Neuronal stem cell (in vitro differentiated cells): ENCODE measurements around the gene ZNF750.

ENCODE experiments used
- DNase-seq: peaks from one replicate; pipeline ENCODE4 v3.0.0-alpha.2; 2013; ENCODE audit warnings: low spot score
- H2AFZ ChIP-seq: one replicate; pipeline ENCODE4 v1.6.1; 2013; ENCODE audit warnings: mild to moderate bottlenecking, low read length, inconsistent platforms
- H2AK5ac ChIP-seq: 2 replicates; pipeline ENCODE4 v1.6.1; 2013; ENCODE audit warnings: low read depth, mild to moderate bottlenecking, inconsistent platforms, low read length, moderate library complexity, mixed read lengths
- H2BK120ac ChIP-seq: 2 replicates; pipeline ENCODE4 v1.6.1; 2013; ENCODE audit warnings: low read depth, mild to moderate bottlenecking, inconsistent platforms, low read length, moderate library complexity, mixed read lengths
- H2BK12ac ChIP-seq: one replicate; pipeline ENCODE4 v1.6.1; 2013; ENCODE audit warnings: low read length, inconsistent platforms
- H2BK15ac ChIP-seq: 2 replicates; pipeline ENCODE4 v1.6.1; 2013; ENCODE audit warnings: mild to moderate bottlenecking, low read length, inconsistent platforms, mixed read lengths
- H2BK5ac ChIP-seq: one replicate; pipeline ENCODE4 v1.6.1; 2013; ENCODE audit warnings: inconsistent platforms, mild to moderate bottlenecking, low read length, moderate library complexity
- H3K14ac ChIP-seq: one replicate; pipeline ENCODE4 v1.6.1; 2013; ENCODE audit warnings: low read length, inconsistent platforms
- H3K18ac ChIP-seq: 2 replicates; pipeline ENCODE4 v1.6.1; 2013; ENCODE audit warnings: low read length, inconsistent platforms
- H3K23ac ChIP-seq: 2 replicates; pipeline ENCODE4 v1.6.1; 2013; ENCODE audit warnings: low read depth, mild to moderate bottlenecking, mixed read lengths, low read length, inconsistent platforms; ENCODE audit not compliant: poor library complexity
- H3K27ac ChIP-seq: replicated peaks from 3 replicates; pipeline ENCODE4 v1.5.1; 2013; ENCODE audit warnings: low read length, inconsistent platforms
- H3K27me3 ChIP-seq, 3 experiments: 2 replicates each; pipeline ENCODE4 v1.6.1; 2013; ENCODE audit warnings: low read length in 3 of 3, mild to moderate bottlenecking in 2 of 3, inconsistent platforms in 1 of 3, low read depth in 1 of 3, mixed read lengths in 1 of 3, moderate library complexity in 1 of 3; ENCODE audit not compliant: control insufficient read depth in 3 of 3, insufficient read depth in 3 of 3
- H3K36me3 ChIP-seq, 2 donors: replicated peaks in 1 of 2; 2 replicates each; pipeline ENCODE4 v1.6.1; 2013; ENCODE audit warnings: low read length in 2 of 2; ENCODE audit not compliant: control insufficient read depth in 2 of 2, insufficient read depth in 2 of 2
- H3K4ac ChIP-seq: 2 replicates; pipeline ENCODE4 v1.6.1; 2013; ENCODE audit warnings: inconsistent platforms, mild to moderate bottlenecking, low read length, moderate library complexity
- H3K4me1 ChIP-seq, 2 donors: 1 replicate in 1 of 2; 2 replicates in 1 of 2; pipeline ENCODE4 v1.6.1; 2013; ENCODE audit warnings: low read length in 2 of 2, low read depth in 1 of 2; ENCODE audit not compliant: control insufficient read depth in 2 of 2, insufficient read depth in 1 of 2
- H3K4me2 ChIP-seq: one replicate; pipeline ENCODE4 v1.6.1; 2013; ENCODE audit warnings: mild to moderate bottlenecking, low read length, inconsistent platforms; ENCODE audit not compliant: insufficient read depth, poor library complexity, severe bottlenecking
- H3K4me3 ChIP-seq, 2 donors: 2 replicates each; pipeline ENCODE4 v1.5.1; 2013; ENCODE audit warnings: low read length in 2 of 2, mild to moderate bottlenecking in 2 of 2, inconsistent platforms in 1 of 2, moderate library complexity in 1 of 2
- H3K79me1 ChIP-seq: one replicate; pipeline ENCODE4 v1.6.1; 2013; ENCODE audit warnings: low read depth, mild to moderate bottlenecking, inconsistent platforms, low read length, moderate library complexity
- H3K9ac ChIP-seq: one replicate; pipeline ENCODE4 v1.6.1; 2013; ENCODE audit warnings: mild to moderate bottlenecking, low read depth, low read length, inconsistent platforms; ENCODE audit not compliant: poor library complexity
- H3K9me3 ChIP-seq, 2 donors: replicated peaks in 1 of 2; 2 replicates each; pipeline versions ENCODE3 to v1.6.1; 2013; ENCODE audit warnings: low read length in 2 of 2, mild to moderate bottlenecking in 2 of 2, inconsistent platforms in 1 of 2, low read depth in 1 of 2, mixed read lengths in 1 of 2, moderate library complexity in 1 of 2; ENCODE audit not compliant: control insufficient read depth in 2 of 2, insufficient read depth in 1 of 2
- H4K8ac ChIP-seq: one replicate; pipeline ENCODE4 v1.6.1; 2013; ENCODE audit warnings: low read depth, mild to moderate bottlenecking, inconsistent platforms, low read length, moderate library complexity
- H4K91ac ChIP-seq: one replicate; pipeline ENCODE4 v1.6.1; 2013; ENCODE audit warnings: low read length, low read depth, mild to moderate bottlenecking, inconsistent platforms; ENCODE audit not compliant: poor library complexity
- WGBS, 2 donors: extraction: QIAGEN DNeasy Blood & Tissue Kit; methylation state at CpG; one replicate each; pipeline ENCODE4 v1.1.7; 2013; ENCODE audit warnings: missing lambda C conversion rate in 2 of 2, mixed read lengths in 1 of 2; ENCODE audit not compliant: insufficient read length in 2 of 2, insufficient replicate concordance in 1 of 2; ENCODE audit errors: extremely low coverage in 2 of 2; 5-methylcytosine and 5-hydroxymethylcytosine counted together

The ZNF750 gene

GRCh38 chr17:82837586-82838320 is 2.1 kb downstream of the ZNF750 start:
- H2AK5ac ChIP-seq: no peak overlapping the region
- no peak overlapping the region for H3K9ac ChIP-seq
- H3K4me3 ChIP-seq: no peak overlapping the region
- no peak overlapping the region for H3K4ac ChIP-seq
- H2AFZ ChIP-seq: no peak overlapping the region
- no peak overlapping the region for H2BK12ac ChIP-seq
- H3K18ac ChIP-seq: no peak overlapping the region
- H3K4me1 ChIP-seq: peaks cover 0 to 15% of the 10 kb centered on the region in 2 donors
- no peak overlapping the region for H2BK15ac ChIP-seq
- H3K79me1 ChIP-seq: peaks cover 3% of the 10 kb centered on the region
- WGBS, 2 donors: no CpG with 5 or more reads among the region's 13 CpGs
- no peak overlapping the region for H2BK120ac ChIP-seq
- H3K27me3 ChIP-seq: no peaks in the 10 kb centered on the region
- no peak overlapping the region for H3K23ac ChIP-seq
- H4K8ac ChIP-seq: no peak overlapping the region
- no peak for DNase-seq
- H3K27ac ChIP-seq: no peak overlapping the region
- no peak overlapping the region for H3K4me2 ChIP-seq
- H4K91ac ChIP-seq: no peak overlapping the region
- no peak overlapping the region for H3K14ac ChIP-seq
- no peak overlapping the region for H2BK5ac ChIP-seq
- H3K9me3 ChIP-seq: no peaks in the 10 kb centered on the region
- H3K36me3 ChIP-seq: peaks cover 7 to 49% of the 10 kb centered on the region in 2 donors

GRCh38 chr17:82836823-82837357 is 2.9 kb downstream of the ZNF750 start:
- Histone ChIP-seq H3K27ac (no peak overlapping the region), H2BK120ac (no peak overlapping the region), H3K27me3 (no peaks in the 10 kb centered on the region), H2BK12ac (no peak overlapping the region), H3K4ac (no peak overlapping the region), H2BK5ac (no peak overlapping the region), H2AK5ac (no peak overlapping the region), H3K23ac (no peak overlapping the region), H2AFZ (no peak overlapping the region), H3K79me1 (peaks cover 3% of the 10 kb centered on the region), H2BK15ac (no peak overlapping the region), H3K9me3 (no peaks in the 10 kb centered on the region), H3K14ac (no peak overlapping the region), H3K18ac (no peak overlapping the region), H3K4me2 (no peak overlapping the region), H4K8ac (no peak overlapping the region), H3K4me3 (no peak overlapping the region), H3K9ac (no peak overlapping the region), H3K36me3 (peaks cover 7 to 55% of the 10 kb centered on the region in 2 donors), H3K4me1 (peaks cover 0 to 15% of the 10 kb centered on the region in 2 donors), H4K91ac (no peak overlapping the region)
- WGBS, 2 donors: no CpG with 5 or more reads among the region's 12 CpGs
- DNase-seq: no peak

GRCh38 chr17:82835766-82836512 is 3.9 kb downstream of the ZNF750 start:
- Histone ChIP-seq H2BK12ac (no peak overlapping the region), H2BK120ac (no peak overlapping the region), H4K91ac (no peak overlapping the region), H2BK15ac (no peak overlapping the region), H3K9me3 (no peaks in the 10 kb centered on the region), H2BK5ac (no peak overlapping the region), H3K4me2 (no peak overlapping the region), H3K36me3 (peaks cover 7 to 60% of the 10 kb centered on the region in 2 donors), H3K4ac (no peak overlapping the region), H3K14ac (no peak overlapping the region), H3K79me1 (peaks cover 5% of the 10 kb centered on the region), H3K27me3 (no peaks in the 10 kb centered on the region), H3K9ac (no peak overlapping the region), H3K23ac (peak overlapping the region; percentile 61), H4K8ac (no peak overlapping the region), H2AFZ (no peak overlapping the region), H3K4me3 (no peak overlapping the region), H3K4me1 (peaks cover 0 to 15% of the 10 kb centered on the region in 2 donors), H2AK5ac (no peak overlapping the region), H3K27ac (no peak overlapping the region), H3K18ac (no peak overlapping the region)
- DNase-seq: no peak
- no CpG with 5 or more reads among the region's 28 CpGs for WGBS, 2 donors

- Histone ChIP-seq H2BK120ac (no peak overlapping the region), H3K9ac (no peak overlapping the region), H3K9me3 (no peaks in the 10 kb centered on the region), H3K18ac (no peak overlapping the region), H3K27me3 (no peaks in the 10 kb centered on the region), H2AFZ (no peak overlapping the region), H4K91ac (no peak overlapping the region), H3K4ac (no peak overlapping the region), H3K36me3 (peaks cover 9 to 66% of the 10 kb centered on the region in 2 donors), H3K27ac (no peak overlapping the region), H3K23ac (no peak overlapping the region), H3K4me1 (peaks cover 0 to 10% of the 10 kb centered on the region in 2 donors), H3K79me1 (peaks cover 7% of the 10 kb centered on the region), H2BK5ac (no peak overlapping the region), H3K14ac (no peak overlapping the region), H3K4me3 (no peak overlapping the region), H3K4me2 (no peak overlapping the region), H4K8ac (no peak overlapping the region), H2AK5ac (no peak overlapping the region), H2BK15ac (no peak overlapping the region), H2BK12ac (no peak overlapping the region)
- no peak for DNase-seq
- WGBS, 2 donors: no CpG with 5 or more reads among the region's 9 CpGs
Measured at GRCh38 chr17:82835122-82835521, 4.7 kb downstream of the ZNF750 start.
